ENCODE data around the gene MBTPS1.
A peak's percentile ranks its signal among the peaks of the same experiment; 100 is the strongest.

Gene MBTPS1

GRCh38 chr16:84033251-84034195, 83.2 kb downstream of the MBTPS1 start:
- no peaks in the 10 kb centered on the region for H3K4me1 ChIP-seq (ENCODE audit: control insufficient read depth, insufficient read depth, low read length)
- POLR2A ChIA-PET, result no interaction called here
- no peak overlapping the region for H3K4me3 ChIP-seq (ENCODE audit: low read depth, low read length)
- TF ChIP-seq ZFP69B (tag by site-specific recombination; IDR thresholded peaks at IDR 0.05) (no peak), OSR2 (tag by site-specific recombination; IDR thresholded peaks at IDR 0.05) (no peak), ZNF341 (tag by site-specific recombination; IDR thresholded peaks at IDR 0.05; ENCODE audit: low read depth) (no peak), KLF10 (tag by site-specific recombination; IDR thresholded peaks at IDR 0.05) (no peak), GFI1B (tag by site-specific recombination; IDR thresholded peaks at IDR 0.05) (no peak), ZNF654 (tag by site-specific recombination; IDR thresholded peaks at IDR 0.05; ENCODE audit: low read depth) (no peak), ZNF701 (tag by site-specific recombination; IDR thresholded peaks at IDR 0.05) (no peak), FEZF1 (tag by site-specific recombination; IDR thresholded peaks at IDR 0.05) (no peak), ZNF112 (tag by site-specific recombination; IDR thresholded peaks at IDR 0.05) (no peak), ZNF473 (tag by site-specific recombination; IDR thresholded peaks at IDR 0.05) (no peak), ZNF548 (tag by site-specific recombination; IDR thresholded peaks at IDR 0.05) (no peak), ZNF777 (tag by site-specific recombination; IDR thresholded peaks at IDR 0.05; ENCODE audit: borderline replicate concordance) (no peak), ZNF202 (tag by site-specific recombination; IDR thresholded peaks at IDR 0.05; ENCODE audit: borderline replicate concordance) (no peak), GLI4 (tag by site-specific recombination; IDR thresholded peaks at IDR 0.05) (no peak), ZNF76 (tag by site-specific recombination; IDR thresholded peaks at IDR 0.05; ENCODE audit: borderline replicate concordance, low read depth) (no peak), ZNF768 (tag by site-specific recombination; IDR thresholded peaks at IDR 0.05) (no peak)
- TF ChIP-seq, protein P1, sequence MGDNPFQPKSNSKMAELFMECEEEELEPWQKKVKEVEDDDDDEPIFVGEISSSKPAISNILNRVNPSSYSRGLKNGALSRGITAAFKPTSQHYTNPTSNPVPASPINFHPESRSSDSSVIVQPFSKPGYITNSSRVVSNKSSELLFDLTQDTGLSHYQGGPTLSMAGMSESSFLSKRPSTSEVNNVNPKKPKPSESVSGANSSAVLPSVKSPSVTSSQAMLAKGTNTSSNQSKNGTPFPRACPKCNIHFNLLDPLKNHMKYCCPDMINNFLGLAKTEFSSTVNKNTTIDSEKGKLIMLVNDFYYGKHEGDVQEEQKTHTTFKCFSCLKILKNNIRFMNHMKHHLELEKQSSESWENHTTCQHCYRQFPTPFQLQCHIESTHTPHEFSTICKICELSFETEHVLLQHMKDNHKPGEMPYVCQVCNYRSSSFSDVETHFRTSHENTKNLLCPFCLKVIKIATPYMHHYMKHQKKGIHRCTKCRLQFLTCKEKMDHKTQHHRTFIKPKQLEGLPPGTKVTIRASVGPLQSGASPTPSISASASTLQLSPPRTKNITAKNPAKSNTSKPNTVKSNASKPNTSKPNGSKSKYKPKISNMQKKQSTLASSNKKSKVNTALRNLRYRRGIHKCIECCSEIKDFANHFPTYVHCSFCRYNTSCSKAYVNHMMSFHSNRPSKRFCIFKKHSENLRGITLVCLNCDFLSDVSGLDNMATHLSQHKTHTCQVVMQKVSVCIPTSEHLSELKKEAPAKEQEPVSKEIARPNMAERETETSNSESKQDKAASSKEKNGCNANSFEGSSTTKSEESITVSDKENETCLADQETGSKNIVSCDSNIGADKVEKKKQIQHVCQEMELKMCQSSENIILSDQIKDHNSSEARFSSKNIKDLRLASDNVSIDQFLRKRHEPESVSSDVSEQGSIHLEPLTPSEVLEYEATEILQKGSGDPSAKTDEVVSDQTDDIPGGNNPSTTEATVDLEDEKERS (tag by site-specific recombination; IDR thresholded peaks at IDR 0.05), result no peak
- CTCF ChIA-PET, result interaction anchor here (1.1 to 1.3 kb wide), 2 partner anchors 32 to 50 kb away, joined by 3 read pairs; no protein-coding TSS in a partner anchor
- no peaks in the 10 kb centered on the region for H3K36me3 ChIP-seq (ENCODE audit: control insufficient read depth in 2 of 2, insufficient read depth in 1 of 2, low read length in 2 of 2)
- H3K27ac ChIP-seq (ENCODE audit: extremely low read depth, low read depth, low read length), result no peak overlapping the region
- H3K9me3 ChIP-seq (ENCODE audit: control insufficient read depth, insufficient read depth, low read depth, low read length), result no peaks in the 10 kb centered on the region

GRCh38 chr16:84032458-84033178, 84.1 kb downstream of the MBTPS1 start:
- Histone ChIP-seq H3K4me3 (ENCODE audit: low read depth, low read length) (no peak overlapping the region), H3K36me3 (ENCODE audit: control insufficient read depth in 2 of 2, insufficient read depth in 1 of 2, low read length in 2 of 2) (no peaks in the 10 kb centered on the region), H3K27ac (ENCODE audit: extremely low read depth, low read depth, low read length) (no peak overlapping the region), H3K9me3 (ENCODE audit: control insufficient read depth, insufficient read depth, low read depth, low read length) (no peaks in the 10 kb centered on the region), H3K4me1 (ENCODE audit: control insufficient read depth, insufficient read depth, low read length) (no peaks in the 10 kb centered on the region)
- CTCF ChIA-PET, result interaction anchor here (1.6 kb wide), 1 partner anchor 30 kb away, joined by 5 read pairs; no protein-coding TSS in a partner anchor
- POLR2A ChIA-PET, result no interaction called here
- TF ChIP-seq ZNF692 (tag by site-specific recombination; IDR thresholded peaks at IDR 0.05) (no peak), ZNF114 (tag by site-specific recombination; IDR thresholded peaks at IDR 0.05) (no peak), KLF9 (tag by site-specific recombination; IDR thresholded peaks at IDR 0.05; ENCODE audit: low read depth) (0 out of 2 replicates have a peak, but pooled peaks have one; percentile 22), YY1 (tag by site-specific recombination; IDR thresholded peaks at IDR 0.05) (no peak), ZXDB (tag by site-specific recombination; IDR thresholded peaks at IDR 0.05) (no peak), ZBTB20 (tag by site-specific recombination; IDR thresholded peaks at IDR 0.05) (no peak), ZNF324 (tag by site-specific recombination; IDR thresholded peaks at IDR 0.05) (no peak)
- TF ChIP-seq, protein P2, sequence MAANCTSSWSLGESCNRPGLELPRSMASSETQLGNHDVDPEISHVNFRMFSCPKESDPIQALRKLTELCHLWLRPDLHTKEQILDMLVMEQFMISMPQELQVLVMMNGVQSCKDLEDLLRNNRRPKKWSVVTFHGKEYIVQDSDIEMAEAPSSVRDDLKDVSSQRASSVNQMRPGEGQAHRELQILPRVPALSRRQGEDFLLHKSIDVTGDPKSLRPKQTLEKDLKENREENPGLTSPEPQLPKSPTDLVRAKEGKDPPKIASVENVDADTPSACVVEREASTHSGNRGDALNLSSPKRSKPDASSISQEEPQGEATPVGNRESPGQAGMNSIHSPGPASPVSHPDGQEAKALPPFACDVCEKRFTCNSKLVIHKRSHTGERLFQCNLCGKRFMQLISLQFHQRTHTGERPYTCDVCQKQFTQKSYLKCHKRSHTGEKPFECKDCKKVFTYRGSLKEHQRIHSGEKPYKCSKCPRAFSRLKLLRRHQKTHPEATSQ (tag by site-specific recombination; IDR thresholded peaks at IDR 0.05), result no peak
- TF ChIP-seq, protein P1 (tag by site-specific recombination; IDR thresholded peaks at IDR 0.05), result no peak

Measured in HEK293 (cell line).